GM18951 (cell line): ENCODE data around the gene MUC4.

Experiments used
- POLR2A ChIP-seq: IDR thresholded peaks from 4 replicates; pipeline ENCODE4 v1.6.1; 2011; ENCODE audit warnings: mild to moderate bottlenecking; ENCODE audit not compliant: insufficient read length, insufficient read depth; ENCODE audit errors: extremely low read depth
- in situ Hi-C: fragments of 300-500 bp; cut with MboI; formaldehyde crosslinking; loops from one replicate; pipeline ENCODE4 v1.12.0; 2022; ENCODE audit warnings: low sequenced_read_pairs, mixed read lengths, inconsistent platforms; ENCODE audit not compliant: unreplicated experiment

Gene MUC4

GRCh38 chr3:195697582-195698324 is 114.0 kb downstream of the MUC4 start:
- in situ Hi-C loops: no loop called here
- TF ChIP-seq POLR2A: no peak
